Osteoblast (primary cell): ENCODE data around the gene LGALS12. TPM values are rescaled to one million over a fixed set of nuclear protein-coding genes. Genes with fewer than 3 reads are reported as not detected.

Experiments
- DNase-seq: peaks from one replicate; pipeline ENCODE4 v3.0.0; 2011; ENCODE audit warnings: low spot score, mixed read lengths; ENCODE audit not compliant: insufficient read length; ENCODE audit errors: missing footprints
- H2AFZ ChIP-seq: 2 replicates; pipeline ENCODE4 v1.6.0; 2011; ENCODE audit warnings: mild to moderate bottlenecking, low read length
- H3K27ac ChIP-seq: 2 replicates; pipeline ENCODE4 v1.5.1; 2011; ENCODE audit warnings: mild to moderate bottlenecking, low read depth, low read length, moderate library complexity
- H3K27me3 ChIP-seq: 2 replicates; pipeline ENCODE4 v1.6.0; 2012; ENCODE audit warnings: mild to moderate bottlenecking, control low read depth, inconsistent platforms, low read length, moderate library complexity; ENCODE audit not compliant: insufficient read depth
- H3K36me3 ChIP-seq: 2 replicates; pipeline ENCODE4 v1.5.1; 2011; ENCODE audit warnings: mild to moderate bottlenecking, low read length, control low read depth, moderate library complexity; ENCODE audit not compliant: insufficient read depth
- H3K4me1 ChIP-seq: 2 replicates; pipeline ENCODE4 v1.5.1; 2011; ENCODE audit warnings: mild to moderate bottlenecking, low read length, control low read depth, moderate library complexity; ENCODE audit not compliant: insufficient read depth
- H3K4me2 ChIP-seq: 2 replicates; pipeline ENCODE4 v1.6.0; 2011; ENCODE audit warnings: mild to moderate bottlenecking, low read length; ENCODE audit not compliant: insufficient read depth
- H3K4me3 ChIP-seq: fragments of 200-600 bp; sonication (generic); 3 replicates; pipeline ENCODE4 v1.5.1; 2012; ENCODE audit warnings: mild to moderate bottlenecking, low read length, inconsistent platforms; ENCODE audit not compliant: insufficient read depth
- H3K79me2 ChIP-seq: 2 replicates; pipeline ENCODE4 v1.6.0; 2012; ENCODE audit warnings: mild to moderate bottlenecking, low read length, control low read depth, inconsistent platforms; ENCODE audit not compliant: insufficient read depth
- H3K9me3 ChIP-seq: 2 replicates; pipeline ENCODE4 v1.5.1; 2011; ENCODE audit warnings: low read depth, low read length, control low read depth
- H4K20me1 ChIP-seq: 2 replicates; pipeline ENCODE4 v1.6.0; 2012; ENCODE audit warnings: mild to moderate bottlenecking, low read length, control low read depth; ENCODE audit not compliant: insufficient read depth
- CTCF ChIP-seq: IDR thresholded peaks from 2 replicates; pipeline ENCODE4 v1.5.1; 2011; ENCODE audit warnings: mild to moderate bottlenecking, low read depth, low read length, moderate library complexity; ENCODE audit errors: extremely low read depth
- total RNA-seq: library from RNA; depleted of rRNA; stranded (reverse); fragments of >200 nt; gene quantifications from 2 replicates; pipeline ENCODE4 v1.2.3, GENCODE V29; 2012

The LGALS12 gene
- total RNA-seq, 1 donor: under 0.01 TPM

DNA sequence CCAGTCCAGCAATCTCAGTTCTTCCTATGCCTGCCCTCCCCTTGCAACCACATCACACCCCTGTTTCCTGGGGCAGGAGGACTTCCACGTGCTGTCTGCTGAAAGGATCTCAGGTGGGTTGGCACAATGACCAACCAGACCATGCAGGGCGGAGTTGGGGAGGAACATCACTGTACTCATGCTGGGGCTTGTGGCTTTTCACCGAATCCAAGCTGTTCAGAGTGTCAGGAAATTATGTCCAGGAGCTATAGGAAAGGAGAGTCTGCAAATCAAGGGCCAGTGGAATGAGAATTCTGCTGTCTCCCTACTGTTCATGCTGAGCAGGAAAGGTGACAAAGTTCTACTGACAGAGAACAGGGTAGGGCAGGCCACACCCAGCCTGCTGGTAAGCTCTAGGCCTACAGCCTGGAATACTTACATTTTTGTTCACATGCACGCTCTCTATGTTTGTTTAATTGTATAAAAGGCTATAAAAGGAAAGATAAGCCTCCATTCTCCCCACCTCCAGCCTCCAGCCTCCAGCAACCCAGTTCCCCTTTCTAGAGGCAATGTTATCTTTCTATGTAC lies 59.0 kb downstream of the LGALS12 start:
- Histone ChIP-seq H4K20me1 (no peaks in the 10 kb centered on the region), H3K4me2 (no peak overlapping the region), H3K4me3 (no peak overlapping the region), H3K4me1 (peaks cover 15% of the 10 kb centered on the region), H3K27me3 (no peaks in the 10 kb centered on the region), H3K27ac (no peak overlapping the region), H3K36me3 (no peaks in the 10 kb centered on the region), H3K79me2 (no peaks in the 10 kb centered on the region), H2AFZ (no peak overlapping the region), H3K9me3 (no peaks in the 10 kb centered on the region)
- no peak for TF ChIP-seq CTCF
- no peak for DNase-seq

Other genes starting within 250 kb of the LGALS12 start
- not detected in 2 replicates for gene SLC22A9, start 136.3 kb upstream of the LGALS12 start, total RNA-seq
- gene PLAAT5, start 14.9 kb upstream of the LGALS12 start, total RNA-seq: not detected in 2 replicates
- 18.9 and 26.1 TPM in 2 replicates for gene PLAAT4, start 30.7 kb downstream of the LGALS12 start, total RNA-seq
- gene PLAAT2, start 57.3 kb downstream of the LGALS12 start, total RNA-seq: not detected in 2 replicates
- 25.6 and 34.4 TPM in 2 replicates for gene PLAAT3, start 108.3 kb downstream of the LGALS12 start, total RNA-seq
- 276 and 300 TPM in 2 replicates for gene ATL3, start 165.3 kb downstream of the LGALS12 start, total RNA-seq
- 101 and 108 TPM in 2 replicates for gene RTN3, start 175.4 kb downstream of the LGALS12 start, total RNA-seq